Mesothelial cell of epicardium (in vitro differentiated cells): ENCODE measurements around the gene RNF39. TPM values are rescaled to one million over a fixed set of nuclear protein-coding genes. Genes with fewer than 3 reads are reported as not detected.
"Not testable (repeated sequence)": the region's sequence is repeated elsewhere in the genome, so short reads cannot be mapped to it uniquely, and the experiment has no call there.

Source experiments
- DNase-seq, 2 experiments: peaks; one replicate each; pipeline ENCODE4 v3.0.0; 2021; ENCODE audit warnings: low spot score in 2 of 2; ENCODE audit not compliant: unreplicated experiment in 2 of 2
- H3K27ac Mint-ChIP-seq: 2 replicates; pipeline ENCODE4 v1.8.0; 2021; ENCODE audit warnings: mixed read lengths
- H3K27me3 Mint-ChIP-seq: 2 replicates; pipeline ENCODE4 v1.8.0; 2021; ENCODE audit warnings: low read depth, mixed read lengths
- H3K36me3 Mint-ChIP-seq: 2 replicates; pipeline ENCODE4 v1.8.0; 2021; ENCODE audit warnings: mixed read lengths
- H3K4me1 Mint-ChIP-seq: 2 replicates; pipeline ENCODE4 v1.8.0; 2021; ENCODE audit warnings: mixed read lengths
- H3K4me3 Mint-ChIP-seq: 2 replicates; pipeline ENCODE4 v1.8.0; 2021; ENCODE audit warnings: mild to moderate bottlenecking, moderate library complexity, mixed read lengths
- H3K9me3 Mint-ChIP-seq: 2 replicates; pipeline ENCODE4 v1.8.0; 2021; ENCODE audit warnings: mixed read lengths
- total RNA-seq: library from RNA; stranded (reverse); gene quantifications from 3 replicates; pipeline ENCODE4 v1.2.1, GENCODE V29; 2021
- TF ChIP-seq, protein P1 (sequence below): fragments of 200-600 bp; sonication (generic); IDR thresholded peaks from one replicate; pipeline ENCODE4 v1.5.0; 2021; ENCODE audit warnings: antibody characterized with exemption; ENCODE audit not compliant: unreplicated experiment

Gene RNF39
- total RNA-seq, 1 donor from 2014 or later = not detected

DNA sequence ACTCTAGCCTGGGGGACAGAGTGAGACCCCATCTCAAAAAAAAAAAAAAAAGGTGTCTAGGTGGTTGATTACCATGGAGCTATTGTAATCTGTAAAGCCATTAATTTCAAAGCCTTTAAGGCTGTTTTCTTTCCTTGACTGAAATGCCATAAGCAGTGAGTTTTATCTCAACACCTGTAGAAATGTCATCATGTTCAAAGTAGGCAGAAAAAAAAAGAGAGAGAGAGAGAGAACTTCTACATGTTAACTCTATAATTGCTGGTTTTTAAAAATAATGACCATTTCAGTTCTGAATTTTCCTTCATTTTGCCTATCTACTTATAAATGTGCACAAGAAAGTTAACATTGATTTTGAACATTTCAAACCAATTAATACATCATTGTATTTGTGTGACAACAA lies 44.2 kb downstream of the RNF39 start:
- TF ChIP-seq, protein P1, sequence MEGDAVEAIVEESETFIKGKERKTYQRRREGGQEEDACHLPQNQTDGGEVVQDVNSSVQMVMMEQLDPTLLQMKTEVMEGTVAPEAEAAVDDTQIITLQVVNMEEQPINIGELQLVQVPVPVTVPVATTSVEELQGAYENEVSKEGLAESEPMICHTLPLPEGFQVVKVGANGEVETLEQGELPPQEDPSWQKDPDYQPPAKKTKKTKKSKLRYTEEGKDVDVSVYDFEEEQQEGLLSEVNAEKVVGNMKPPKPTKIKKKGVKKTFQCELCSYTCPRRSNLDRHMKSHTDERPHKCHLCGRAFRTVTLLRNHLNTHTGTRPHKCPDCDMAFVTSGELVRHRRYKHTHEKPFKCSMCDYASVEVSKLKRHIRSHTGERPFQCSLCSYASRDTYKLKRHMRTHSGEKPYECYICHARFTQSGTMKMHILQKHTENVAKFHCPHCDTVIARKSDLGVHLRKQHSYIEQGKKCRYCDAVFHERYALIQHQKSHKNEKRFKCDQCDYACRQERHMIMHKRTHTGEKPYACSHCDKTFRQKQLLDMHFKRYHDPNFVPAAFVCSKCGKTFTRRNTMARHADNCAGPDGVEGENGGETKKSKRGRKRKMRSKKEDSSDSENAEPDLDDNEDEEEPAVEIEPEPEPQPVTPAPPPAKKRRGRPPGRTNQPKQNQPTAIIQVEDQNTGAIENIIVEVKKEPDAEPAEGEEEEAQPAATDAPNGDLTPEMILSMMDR = no peak
- H3K27me3 Mint-ChIP-seq = no peaks in the 10 kb centered on the region
- peaks cover 16% of the 10 kb centered on the region for H3K36me3 Mint-ChIP-seq
- no peak overlapping the region for H3K27ac Mint-ChIP-seq
- no peak overlapping the region for H3K4me3 Mint-ChIP-seq
- no peaks in the 10 kb centered on the region for H3K4me1 Mint-ChIP-seq
- DNase-seq = no peak
- H3K9me3 Mint-ChIP-seq = no peaks in the 10 kb centered on the region

DNA sequence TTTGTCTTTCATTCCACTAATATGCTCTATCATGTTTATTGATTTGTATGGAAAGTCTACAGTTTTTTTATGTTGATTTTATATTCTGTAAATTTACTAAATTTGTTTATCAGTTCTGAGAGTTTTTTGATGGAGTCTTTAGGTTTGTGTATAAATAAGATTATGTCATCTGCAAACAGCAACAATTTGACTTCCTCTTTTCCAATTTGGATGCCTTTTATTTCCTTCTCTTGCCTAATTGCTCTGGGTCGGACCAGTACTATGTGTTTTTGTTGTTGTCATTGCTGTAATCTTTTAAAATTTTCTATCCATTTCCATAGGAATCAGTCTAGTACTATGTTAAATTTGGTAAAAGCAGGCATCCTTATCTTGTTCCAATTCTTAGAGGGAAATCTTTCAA lies 46.0 kb downstream of the RNF39 start:
- TF ChIP-seq, protein P1 = no peak
- Mint-ChIP-seq H3K36me3 (peaks cover 10% of the 10 kb centered on the region), H3K4me3 (no peak overlapping the region), H3K27ac (no peak overlapping the region), H3K9me3 (no peaks in the 10 kb centered on the region), H3K27me3 (no peaks in the 10 kb centered on the region), H3K4me1 (no peaks in the 10 kb centered on the region)
- DNase-seq = no peak

DNA sequence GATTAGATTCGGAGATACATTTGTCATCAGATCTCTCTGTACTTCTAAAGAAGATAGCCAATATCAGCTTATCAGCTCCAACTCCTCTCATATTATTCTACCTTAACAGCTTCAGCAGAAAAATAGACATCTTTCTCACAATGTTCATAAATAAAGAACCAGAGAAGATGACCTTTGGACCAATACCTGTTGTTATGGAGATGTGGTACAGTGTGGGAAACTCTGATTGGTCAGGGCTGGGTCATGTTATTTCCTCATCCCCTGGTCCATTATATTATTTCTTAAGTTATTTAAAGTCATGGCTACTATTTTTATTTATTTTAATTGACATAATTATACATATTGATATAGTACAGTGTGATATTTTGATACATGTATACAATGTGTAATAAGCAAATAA lies 50.4 kb downstream of the RNF39 start:
- Mint-ChIP-seq H3K36me3 (peaks cover 8% of the 10 kb centered on the region), H3K27me3 (no peaks in the 10 kb centered on the region), H3K4me3 (no peak overlapping the region), H3K9me3 (no peaks in the 10 kb centered on the region), H3K27ac (no peak overlapping the region), H3K4me1 (no peaks in the 10 kb centered on the region)
- DNase-seq = no peak
- TF ChIP-seq, protein P1 = no peak

DNA sequence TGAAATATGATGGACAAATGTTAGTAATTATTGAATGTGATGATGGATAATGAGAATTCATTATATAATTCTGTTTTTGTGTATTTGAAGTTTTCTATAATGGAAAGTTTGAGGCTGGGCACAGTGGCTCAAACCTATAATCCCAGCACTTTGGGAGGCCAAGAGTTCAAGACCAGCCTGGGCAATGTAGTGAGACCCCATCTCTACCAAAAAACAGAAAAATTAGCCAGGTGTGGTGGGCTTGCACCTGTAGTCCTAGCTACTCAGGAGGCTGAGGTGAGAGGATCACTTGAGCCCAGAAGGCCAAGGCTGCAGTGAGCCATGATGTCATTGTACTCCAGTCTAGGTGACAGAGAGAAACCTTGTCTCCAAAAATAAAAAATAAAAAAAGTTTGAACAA lies 52.9 kb downstream of the RNF39 start:
- H3K27ac Mint-ChIP-seq, H3K9me3 Mint-ChIP-seq, H3K36me3 Mint-ChIP-seq, H3K4me1 Mint-ChIP-seq, DNase-seq, H3K27me3 Mint-ChIP-seq, H3K4me3 Mint-ChIP-seq: not testable (repeated sequence)

DNA sequence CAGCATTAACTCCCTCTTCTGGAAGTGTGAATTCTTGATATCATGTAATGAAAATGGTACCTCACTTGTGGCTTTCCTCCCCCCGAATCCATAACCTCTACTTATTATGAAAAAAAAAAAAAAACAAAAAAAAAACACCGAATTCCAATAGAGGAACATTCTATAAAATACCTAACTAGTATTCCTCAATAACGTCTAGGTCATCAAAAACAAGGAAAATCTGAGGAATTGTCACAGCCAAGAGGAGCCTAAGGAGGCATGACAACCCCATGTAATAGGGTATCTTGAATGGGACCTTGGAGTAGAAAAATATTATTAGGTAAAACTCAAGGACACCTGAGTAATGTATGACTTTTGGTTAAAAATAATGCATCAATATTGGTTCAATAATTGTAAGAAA lies 53.4 kb downstream of the RNF39 start:
- TF ChIP-seq, protein P1 = no peak
- no peak for DNase-seq
- Mint-ChIP-seq H3K36me3 (peaks cover 8% of the 10 kb centered on the region), H3K27me3 (no peaks in the 10 kb centered on the region), H3K4me3 (no peak overlapping the region), H3K9me3 (no peaks in the 10 kb centered on the region), H3K27ac (no peak overlapping the region), H3K4me1 (no peaks in the 10 kb centered on the region)

DNA sequence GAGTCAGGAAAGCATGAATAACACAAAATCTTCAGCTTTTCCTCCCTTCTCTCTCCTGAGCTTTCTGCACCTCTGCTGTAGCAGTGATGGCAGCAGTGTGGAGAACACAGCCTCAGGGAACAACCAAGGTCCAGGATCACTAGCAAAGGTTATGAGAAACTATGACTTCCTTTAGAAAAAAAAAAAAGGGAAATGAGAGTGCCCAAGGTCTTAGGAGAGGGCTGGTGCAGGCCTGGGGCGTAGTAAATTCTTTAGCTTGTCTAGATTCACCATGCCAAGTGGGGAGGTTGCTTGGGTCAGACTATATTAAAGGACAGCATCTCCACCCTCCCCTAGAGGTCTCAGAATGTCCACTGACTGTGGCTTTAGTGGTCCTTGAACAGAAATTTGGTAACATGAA lies 54.9 kb downstream of the RNF39 start:
- TF ChIP-seq, protein P1 = no peak
- DNase-seq = no peak
- Mint-ChIP-seq H3K4me3 (no peak overlapping the region), H3K4me1 (no peaks in the 10 kb centered on the region), H3K27ac (no peak overlapping the region), H3K27me3 (no peaks in the 10 kb centered on the region), H3K9me3 (no peaks in the 10 kb centered on the region), H3K36me3 (peaks cover 2% of the 10 kb centered on the region)

Other genes with a start within 250 kb of the RNF39 start
- 0.29 to 0.70 TPM (median 0.56 TPM) in 3 replicates for gene HLA-G, start 247.9 kb downstream of the RNF39 start, total RNA-seq
- 112 to 115 TPM (median 113 TPM) in 3 replicates for gene HLA-A, start 133.2 kb downstream of the RNF39 start, total RNA-seq
- gene POLR1H, start 14.5 kb downstream of the RNF39 start, total RNA-seq = 31.1 to 32.7 TPM (median 31.4 TPM) in 3 replicates
- gene PPP1R11, start 8.6 kb downstream of the RNF39 start, total RNA-seq = 29.7 to 32.2 TPM (median 30.0 TPM) in 3 replicates
- gene TRIM31, start 37.3 kb upstream of the RNF39 start, total RNA-seq = 0.58 to 0.68 TPM in 2 of 3 replicates, not detected in the other
- not detected in 3 replicates for gene TRIM40, start 60.4 kb upstream of the RNF39 start, total RNA-seq
- not detected in 3 replicates for gene TRIM10, start 85.4 kb upstream of the RNF39 start, total RNA-seq
- not detected in 3 replicates for gene TRIM15, start 87.8 kb upstream of the RNF39 start, total RNA-seq
- 55.4 to 58.3 TPM (median 56.9 TPM) in 3 replicates for gene TRIM26, start 137.6 kb upstream of the RNF39 start, total RNA-seq